Measurements from ENCODE around the gene DARS2. TPM values are rescaled to one million over a fixed set of nuclear protein-coding genes. Genes with fewer than 3 reads are reported as not detected.
"Not testable (repeated sequence)": the region's sequence is repeated elsewhere in the genome, so short reads cannot be mapped to it uniquely, and the experiment has no call there.

DARS2 gene
- total RNA-seq, 4 donors from 2014 or later = 10.3 to 35.5 (median 16.6) TPM

DNA sequence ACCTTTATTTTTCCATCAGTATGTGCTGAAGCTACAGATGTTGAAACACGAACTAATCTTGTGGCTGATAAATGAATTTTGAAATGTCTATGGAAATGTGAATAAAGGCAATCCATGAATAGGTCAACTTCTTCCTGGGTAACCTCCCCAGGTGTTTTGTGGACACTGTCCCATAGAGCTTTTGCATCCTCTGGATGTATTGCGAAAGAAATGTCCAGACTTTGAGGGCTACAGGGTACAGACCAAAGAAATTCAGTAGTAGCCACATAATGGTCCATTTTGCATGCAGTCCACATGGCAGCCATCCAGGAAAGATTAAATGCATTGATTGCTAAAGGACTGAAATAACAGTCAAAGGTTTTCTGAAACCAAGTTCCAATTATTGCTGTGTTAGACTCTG lies 21.5 kb upstream of the DARS2 start:
- TF ChIP-seq POLR2A (IDR thresholded peaks at IDR 0.05) = no peak
- TF ChIP-seq, protein P1, sequence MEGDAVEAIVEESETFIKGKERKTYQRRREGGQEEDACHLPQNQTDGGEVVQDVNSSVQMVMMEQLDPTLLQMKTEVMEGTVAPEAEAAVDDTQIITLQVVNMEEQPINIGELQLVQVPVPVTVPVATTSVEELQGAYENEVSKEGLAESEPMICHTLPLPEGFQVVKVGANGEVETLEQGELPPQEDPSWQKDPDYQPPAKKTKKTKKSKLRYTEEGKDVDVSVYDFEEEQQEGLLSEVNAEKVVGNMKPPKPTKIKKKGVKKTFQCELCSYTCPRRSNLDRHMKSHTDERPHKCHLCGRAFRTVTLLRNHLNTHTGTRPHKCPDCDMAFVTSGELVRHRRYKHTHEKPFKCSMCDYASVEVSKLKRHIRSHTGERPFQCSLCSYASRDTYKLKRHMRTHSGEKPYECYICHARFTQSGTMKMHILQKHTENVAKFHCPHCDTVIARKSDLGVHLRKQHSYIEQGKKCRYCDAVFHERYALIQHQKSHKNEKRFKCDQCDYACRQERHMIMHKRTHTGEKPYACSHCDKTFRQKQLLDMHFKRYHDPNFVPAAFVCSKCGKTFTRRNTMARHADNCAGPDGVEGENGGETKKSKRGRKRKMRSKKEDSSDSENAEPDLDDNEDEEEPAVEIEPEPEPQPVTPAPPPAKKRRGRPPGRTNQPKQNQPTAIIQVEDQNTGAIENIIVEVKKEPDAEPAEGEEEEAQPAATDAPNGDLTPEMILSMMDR (IDR thresholded peaks at IDR 0.05) = no peak
- Histone ChIP-seq H3K27ac (no peak overlapping the region), H3K9me3 (no peaks in the 10 kb centered on the region), H3K27me3 (no peaks in the 10 kb centered on the region), H3K4me1 (no peaks in the 10 kb centered on the region), H3K36me3 (peaks cover 0 to 13% (median 0%) of the 10 kb centered on the region in 3 donors), H3K4me3 (no peak overlapping the region)
- no peak for DNase-seq

GRCh38 chr1:173813654-173814053 lies 10.8 kb upstream of the DARS2 start:
- not testable (repeated sequence) for DNase-seq, H3K27me3 ChIP-seq, H3K27ac ChIP-seq, H3K9me3 ChIP-seq, H3K4me3 ChIP-seq, H3K4me1 ChIP-seq, H3K36me3 ChIP-seq

GRCh38 chr1:173818459-173818858 lies 6.0 kb upstream of the DARS2 start:
- Histone ChIP-seq H3K4me3 (no peak overlapping the region), H3K27ac (no peak overlapping the region), H3K36me3 (no peaks in the 10 kb centered on the region), H3K27me3 (no peaks in the 10 kb centered on the region), H3K4me1 (peaks cover 0 to 9% (median 1%) of the 10 kb centered on the region in 4 donors), H3K9me3 (no peaks in the 10 kb centered on the region)
- no peak for TF ChIP-seq POLR2A (IDR thresholded peaks at IDR 0.05)
- TF ChIP-seq, protein P1 (IDR thresholded peaks at IDR 0.05) = no peak
- no peak for DNase-seq

- Histone ChIP-seq H3K27ac (no peak overlapping the region), H3K27me3 (no peaks in the 10 kb centered on the region), H3K4me3 (no peak overlapping the region), H3K4me1 (peaks cover 0 to 12% (median 3%) of the 10 kb centered on the region in 4 donors), H3K36me3 (no peaks in the 10 kb centered on the region), H3K9me3 (no peaks in the 10 kb centered on the region)
- TF ChIP-seq, protein P1 (IDR thresholded peaks at IDR 0.05) = no peak
- TF ChIP-seq POLR2A (IDR thresholded peaks at IDR 0.05) = no peak
- no peak for DNase-seq
Measured at GRCh38 chr1:173821680-173822079, 2.8 kb upstream of the DARS2 start.

GRCh38 chr1:173823781-173824314 lies 625 bp upstream of the DARS2 start:
- H3K27ac ChIP-seq = peak overlapping the region; percentile 83 to 94 (median 88)
- no peaks in the 10 kb centered on the region for H3K27me3 ChIP-seq
- no peak for DNase-seq
- TF ChIP-seq, protein P1 (IDR thresholded peaks at IDR 0.05) = no peak
- no peak for TF ChIP-seq POLR2A (IDR thresholded peaks at IDR 0.05)
- peaks cover 0 to 12% (median 3%) of the 10 kb centered on the region in 4 donors for H3K4me1 ChIP-seq
- H3K4me3 ChIP-seq = peak overlapping the region; percentile 66 to 86 (median 70)
- no peaks in the 10 kb centered on the region for H3K9me3 ChIP-seq
- H3K36me3 ChIP-seq = no peaks in the 10 kb centered on the region

GRCh38 chr1:173827611-173828010 lies 3.1 kb downstream of the DARS2 start:
- H3K27me3 ChIP-seq = no peaks in the 10 kb centered on the region
- no peak for TF ChIP-seq POLR2A (IDR thresholded peaks at IDR 0.05)
- TF ChIP-seq, protein P1 (IDR thresholded peaks at IDR 0.05) = no peak
- H3K4me3 ChIP-seq = no peak overlapping the region
- H3K4me1 ChIP-seq = peaks cover 0 to 12% (median 3%) of the 10 kb centered on the region in 4 donors
- H3K9me3 ChIP-seq = no peaks in the 10 kb centered on the region
- no peak for DNase-seq
- no peak overlapping the region for H3K27ac ChIP-seq
- H3K36me3 ChIP-seq = peaks cover 0 to 21% (median 0%) of the 10 kb centered on the region in 3 donors
